Testis (tissue), 2 donors: Measurements from ENCODE around the gene LILRA1.

Experiments used
- POLR2A ChIP-seq: fragments of 450-650 bp; IDR thresholded peaks from one replicate; pipeline ENCODE4 v1.6.1; 2017; ENCODE audit warnings: antibody characterized with exemption, mild to moderate bottlenecking, moderate library complexity
- TF ChIP-seq, protein P1 (sequence below), 3 experiments: fragments of 450-650 bp in 2 of 3; fragments of 200-600 bp in 1 of 3; sonication (generic) in 1 of 3; IDR thresholded peaks; one replicate each; pipeline ENCODE4 v1.5.1; 2016 to 2019; ENCODE audit warnings: antibody characterized with exemption in 3 of 3, mild to moderate bottlenecking in 2 of 3, moderate library complexity in 1 of 3

DNA sequence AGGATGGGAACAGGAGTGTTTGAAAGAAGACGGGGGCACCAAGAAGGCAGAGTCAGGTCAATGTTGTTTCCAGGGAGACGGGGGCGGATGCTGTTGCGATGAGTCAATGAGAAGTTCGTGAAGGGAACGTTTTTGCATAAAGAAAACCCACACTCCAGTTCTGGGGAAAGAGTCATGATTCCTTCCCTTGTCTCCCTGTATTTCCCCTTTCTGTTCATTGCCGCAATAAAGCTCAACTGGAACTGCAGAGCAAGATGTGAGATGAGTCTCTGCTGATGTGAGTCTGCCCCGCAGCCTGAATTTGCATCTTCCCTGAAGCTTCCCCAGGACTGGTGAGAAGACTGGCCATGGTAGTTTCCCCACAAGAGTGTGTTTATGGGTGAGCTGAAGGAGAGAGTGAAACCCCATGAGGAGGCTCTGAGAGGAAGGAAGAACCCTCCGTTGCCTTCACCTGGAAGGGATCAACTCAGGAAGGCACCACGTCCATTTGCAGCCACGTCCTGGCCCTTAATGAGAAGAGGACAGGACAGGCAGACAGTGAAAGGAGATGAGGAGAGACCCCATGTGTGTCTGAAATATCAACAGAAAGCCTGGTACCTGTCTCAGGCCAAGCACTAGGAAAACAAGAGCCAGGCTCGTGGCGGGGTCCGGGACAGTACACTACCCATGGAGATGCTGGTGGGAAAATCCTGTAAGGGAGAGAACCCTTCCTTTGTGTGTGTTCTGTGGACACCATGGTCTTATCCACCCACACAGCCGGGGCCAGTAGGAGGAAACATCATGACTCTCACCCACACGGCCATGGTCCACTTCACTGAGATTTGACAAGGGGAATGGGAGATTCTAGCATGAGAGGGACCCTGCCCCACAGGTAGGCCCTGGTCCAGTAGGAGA, 13.7 kb downstream of the LILRA1 start:
- TF ChIP-seq, protein P1, sequence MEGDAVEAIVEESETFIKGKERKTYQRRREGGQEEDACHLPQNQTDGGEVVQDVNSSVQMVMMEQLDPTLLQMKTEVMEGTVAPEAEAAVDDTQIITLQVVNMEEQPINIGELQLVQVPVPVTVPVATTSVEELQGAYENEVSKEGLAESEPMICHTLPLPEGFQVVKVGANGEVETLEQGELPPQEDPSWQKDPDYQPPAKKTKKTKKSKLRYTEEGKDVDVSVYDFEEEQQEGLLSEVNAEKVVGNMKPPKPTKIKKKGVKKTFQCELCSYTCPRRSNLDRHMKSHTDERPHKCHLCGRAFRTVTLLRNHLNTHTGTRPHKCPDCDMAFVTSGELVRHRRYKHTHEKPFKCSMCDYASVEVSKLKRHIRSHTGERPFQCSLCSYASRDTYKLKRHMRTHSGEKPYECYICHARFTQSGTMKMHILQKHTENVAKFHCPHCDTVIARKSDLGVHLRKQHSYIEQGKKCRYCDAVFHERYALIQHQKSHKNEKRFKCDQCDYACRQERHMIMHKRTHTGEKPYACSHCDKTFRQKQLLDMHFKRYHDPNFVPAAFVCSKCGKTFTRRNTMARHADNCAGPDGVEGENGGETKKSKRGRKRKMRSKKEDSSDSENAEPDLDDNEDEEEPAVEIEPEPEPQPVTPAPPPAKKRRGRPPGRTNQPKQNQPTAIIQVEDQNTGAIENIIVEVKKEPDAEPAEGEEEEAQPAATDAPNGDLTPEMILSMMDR (IDR thresholded peaks at IDR 0.05), result no peak
- TF ChIP-seq POLR2A, result no peak
